GM12801 (cell line): Measurements from ENCODE around the gene ARHGAP15.

ENCODE experiments used
- CTCF ChIP-seq: IDR thresholded peaks from one replicate; pipeline ENCODE4 v1.5.1; 2011; ENCODE audit warnings: control low read depth; ENCODE audit not compliant: insufficient read length; ENCODE audit errors: extremely low read depth

ARHGAP15 gene

DNA sequence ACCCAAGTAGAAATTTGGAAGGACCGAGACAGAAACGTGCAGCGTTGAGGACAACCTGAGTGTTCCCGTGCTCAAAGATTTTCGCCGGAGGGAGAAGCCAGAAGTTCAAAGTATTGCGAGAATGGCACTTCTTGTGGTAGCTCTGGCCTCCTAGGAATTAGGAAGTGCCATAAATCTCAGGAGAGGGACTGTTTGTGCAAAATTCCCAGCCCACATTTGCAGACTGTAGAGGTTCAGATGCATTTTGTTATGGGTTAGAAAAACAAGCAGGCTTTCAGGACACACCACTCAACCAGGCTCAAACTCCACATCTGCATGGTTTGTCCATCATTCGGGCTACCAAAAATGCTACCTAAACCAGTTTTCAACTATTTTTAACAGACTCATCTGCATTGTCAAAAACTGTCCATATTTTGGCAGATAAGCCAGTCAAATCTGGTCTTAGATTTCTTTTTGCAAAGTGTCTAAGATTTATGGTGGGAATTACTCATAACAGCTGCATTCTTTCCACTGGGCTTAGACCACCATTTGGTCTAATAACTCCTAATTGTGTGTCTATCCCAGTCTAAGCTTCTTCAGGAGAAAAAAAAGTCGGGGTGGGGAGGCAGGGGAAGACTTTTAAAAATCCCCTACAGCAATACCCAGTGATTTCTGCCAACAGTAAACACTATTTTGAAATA is 422.9 kb downstream of the ARHGAP15 start:
- TF ChIP-seq CTCF: no peak

DNA sequence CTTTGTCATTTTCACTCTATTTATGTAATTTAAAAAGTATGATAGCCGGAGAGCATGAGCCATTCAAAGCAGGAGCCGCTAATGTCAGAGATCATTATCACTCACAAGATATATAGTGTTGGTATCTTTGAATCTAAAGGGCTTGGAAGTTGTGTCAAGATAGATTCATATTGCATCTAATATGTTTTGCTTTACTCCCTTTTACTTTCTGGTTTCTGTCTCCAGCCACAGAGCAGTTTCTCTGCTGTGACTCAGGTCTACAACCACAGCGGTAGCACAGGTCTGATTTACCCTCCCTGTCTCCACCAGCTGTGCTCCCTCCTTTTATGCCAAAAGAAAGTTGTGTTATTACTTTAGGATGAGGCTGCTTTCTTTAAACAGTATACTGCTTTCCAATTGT is 424.0 kb downstream of the ARHGAP15 start:
- no peak for TF ChIP-seq CTCF

GRCh38 chr2:143558665-143559064 is 429.4 kb downstream of the ARHGAP15 start:
- TF ChIP-seq CTCF: no peak

DNA sequence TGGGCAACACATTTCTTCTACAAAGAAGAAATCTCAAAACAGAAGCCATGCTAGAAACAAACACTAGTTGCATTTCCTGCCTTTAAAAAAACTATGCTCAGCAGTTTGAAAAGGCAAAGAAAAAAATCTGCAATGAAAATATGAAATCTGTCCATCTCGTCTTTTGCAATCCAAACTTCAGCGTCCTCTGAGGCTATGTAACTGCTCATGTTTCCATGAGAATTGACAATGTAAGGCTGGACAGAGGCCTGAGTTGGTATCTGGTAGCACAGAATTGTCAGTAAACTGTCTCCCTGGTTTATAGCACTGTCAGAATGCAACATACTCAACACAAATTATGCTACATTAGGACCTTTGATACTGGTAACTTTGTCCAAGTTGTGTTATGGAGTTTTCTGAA is 429.9 kb downstream of the ARHGAP15 start:
- TF ChIP-seq CTCF: no peak

GRCh38 chr2:143560724-143561123 is 431.5 kb downstream of the ARHGAP15 start:
- no peak for TF ChIP-seq CTCF

- TF ChIP-seq CTCF: no peak
Observed at GRCh38 chr2:143564419-143564818, 435.2 kb downstream of the ARHGAP15 start.

- TF ChIP-seq CTCF: no peak
Observed at GRCh38 chr2:143571747-143572146, 442.5 kb downstream of the ARHGAP15 start.
